Astrocyte of the cerebellum (primary cell): ENCODE results near the gene ARHGEF4.

Experiments used
- DNase-seq: peaks from one replicate; pipeline ENCODE4 v3.0.0-alpha.2; 2011; ENCODE audit warnings: low read depth
- H3K4me3 ChIP-seq: 2 replicates; pipeline ENCODE4 v1.5.1; 2011; ENCODE audit warnings: mild to moderate bottlenecking, low read depth, low read length, moderate library complexity
- CTCF ChIP-seq: IDR thresholded peaks from 2 replicates; pipeline ENCODE4 v1.5.1; 2012; ENCODE audit warnings: low read length, low read depth, moderate library complexity, mild to moderate bottlenecking; ENCODE audit errors: missing control alignments
- in situ Hi-C: cut with HindIII; loops from 2 replicates; pipeline ENCODE4 v1.10.0; 2017; ENCODE audit warnings: low sequenced_read_pairs

The ARHGEF4 gene

GRCh38 chr2:130807659-130808385, 28.9 kb upstream of the ARHGEF4 start:
- in situ Hi-C loops = no loop called here
- H3K4me3 ChIP-seq = no peak overlapping the region
- DNase-seq = no peak
- TF ChIP-seq CTCF = no peak

GRCh38 chr2:130808482-130809268, 28.0 kb upstream of the ARHGEF4 start:
- peak; percentile 15 for DNase-seq
- no peak for TF ChIP-seq CTCF
- in situ Hi-C loops = no loop called here
- no peak overlapping the region for H3K4me3 ChIP-seq

GRCh38 chr2:130810490-130810889, 26.2 kb upstream of the ARHGEF4 start:
- TF ChIP-seq CTCF = no peak

GRCh38 chr2:130813722-130814121, 23.0 kb upstream of the ARHGEF4 start:
- DNase-seq = no peak
- TF ChIP-seq CTCF = no peak
- in situ Hi-C loops = no loop called here
- H3K4me3 ChIP-seq = no peak overlapping the region

More at GRCh38 chr2:130810490-130810889, 26.2 kb upstream of the ARHGEF4 start:
- in situ Hi-C loops = no loop called here
- no peak overlapping the region for H3K4me3 ChIP-seq
- no peak for DNase-seq

- no peak for DNase-seq
- in situ Hi-C loops = no loop called here
- H3K4me3 ChIP-seq = no peak overlapping the region
- TF ChIP-seq CTCF = no peak
These were observed 21.6 kb upstream of the ARHGEF4 start for GRCh38 chr2:130814931-130815680.

GRCh38 chr2:130818809-130819208, 17.9 kb upstream of the ARHGEF4 start:
- DNase-seq = no peak
- no peak overlapping the region for H3K4me3 ChIP-seq
- no peak for TF ChIP-seq CTCF
- in situ Hi-C loops = no loop called here
